ENCODE data around the gene EIF3J. TPM values are rescaled to one million over a fixed set of nuclear protein-coding genes. Genes with fewer than 3 reads are reported as not detected.

The EIF3J gene
- total RNA-seq, 1 experiment from 2014 or later: 76.1 TPM

DNA sequence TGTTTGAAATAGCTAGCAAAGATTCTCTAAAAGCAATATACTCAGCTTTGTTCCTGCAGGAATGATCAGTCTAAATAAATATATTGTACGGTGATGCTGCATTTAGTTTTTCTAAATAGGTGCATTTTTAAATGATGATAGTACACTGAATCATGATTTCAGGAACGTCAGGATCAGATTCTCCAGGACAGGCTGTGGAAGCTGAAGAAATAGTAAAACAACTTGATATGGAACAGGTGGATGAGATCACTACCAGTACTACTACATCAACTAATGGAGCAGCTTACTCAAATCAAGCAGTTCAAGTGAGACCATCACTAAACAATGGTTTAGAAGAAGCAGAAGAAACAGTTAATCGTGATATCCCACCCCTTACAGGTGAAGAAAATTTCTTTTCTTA is 46.3 kb upstream of the EIF3J start:
- Mint-ChIP-seq H3K4me1 (no peaks in the 10 kb centered on the region), H3K36me3 (peaks cover 43% of the 10 kb centered on the region), H3K4me3 (no peak overlapping the region), H3K27ac (no peak overlapping the region), H3K9me3 (no peaks in the 10 kb centered on the region), H3K27me3 (ENCODE audit: low read depth) (no peaks in the 10 kb centered on the region)
- ATAC-seq (no peak), DNase-seq (ENCODE audit: low spot score) (no peak)
- CTCF ChIA-PET: interaction anchor here (2.4 kb wide), 1 partner anchor 11 kb away, joined by 7 read pairs; no protein-coding TSS in a partner anchor
- no peak for TF ChIP-seq JAZF1 (CRISPR knock-in tag; IDR thresholded peaks at IDR 0.05)
- POLR2A ChIA-PET: no interaction called here

GRCh38 chr15:44492040-44492439 is 44.9 kb upstream of the EIF3J start:
- CTCF ChIA-PET: interaction anchor here (0.6 to 2.4 kb wide), 3 partner anchors 9 to 65 kb away, joined by 3 to 7 read pairs (median 3); partner anchors contain the start of gene CTDSPL2
- H3K27ac Mint-ChIP-seq: no peak overlapping the region
- H3K4me1 Mint-ChIP-seq: no peaks in the 10 kb centered on the region
- no peaks in the 10 kb centered on the region for H3K9me3 Mint-ChIP-seq
- ATAC-seq (no peak), DNase-seq (ENCODE audit: low spot score) (no peak)
- POLR2A ChIA-PET: no interaction called here
- TF ChIP-seq TEAD1 (CRISPR knock-in tag; IDR thresholded peaks at IDR 0.05) (no peak), ZBTB21 (CRISPR knock-in tag; IDR thresholded peaks at IDR 0.05; ENCODE audit: borderline replicate concordance) (no peak), ZNF232 (CRISPR knock-in tag; IDR thresholded peaks at IDR 0.05) (no peak), NR1H2 (CRISPR knock-in tag; IDR thresholded peaks at IDR 0.05) (no peak), ETV6 (CRISPR knock-in tag; IDR thresholded peaks at IDR 0.05) (no peak), NR2C2 (CRISPR knock-in tag; IDR thresholded peaks at IDR 0.05) (no peak), IRF2 (CRISPR knock-in tag; IDR thresholded peaks at IDR 0.05; ENCODE audit: borderline replicate concordance, low read depth) (no peak), ZNF121 (CRISPR knock-in tag; IDR thresholded peaks at IDR 0.05) (no peak), CREB1 (CRISPR knock-in tag; IDR thresholded peaks at IDR 0.05) (no peak), ATF1 (CRISPR knock-in tag; IDR thresholded peaks at IDR 0.05) (no peak), NFE2L1 (CRISPR knock-in tag; IDR thresholded peaks at IDR 0.05) (no peak), CBFB (CRISPR knock-in tag; IDR thresholded peaks at IDR 0.05; ENCODE audit: low read depth) (no peak)
- TF ChIP-seq, protein P1, sequence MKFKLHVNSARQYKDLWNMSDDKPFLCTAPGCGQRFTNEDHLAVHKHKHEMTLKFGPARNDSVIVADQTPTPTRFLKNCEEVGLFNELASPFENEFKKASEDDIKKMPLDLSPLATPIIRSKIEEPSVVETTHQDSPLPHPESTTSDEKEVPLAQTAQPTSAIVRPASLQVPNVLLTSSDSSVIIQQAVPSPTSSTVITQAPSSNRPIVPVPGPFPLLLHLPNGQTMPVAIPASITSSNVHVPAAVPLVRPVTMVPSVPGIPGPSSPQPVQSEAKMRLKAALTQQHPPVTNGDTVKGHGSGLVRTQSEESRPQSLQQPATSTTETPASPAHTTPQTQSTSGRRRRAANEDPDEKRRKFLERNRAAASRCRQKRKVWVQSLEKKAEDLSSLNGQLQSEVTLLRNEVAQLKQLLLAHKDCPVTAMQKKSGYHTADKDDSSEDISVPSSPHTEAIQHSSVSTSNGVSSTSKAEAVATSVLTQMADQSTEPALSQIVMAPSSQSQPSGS (CRISPR knock-in tag; IDR thresholded peaks at IDR 0.05; ENCODE audit: borderline replicate concordance, low read depth): no peak
- TF ChIP-seq, protein P2, sequence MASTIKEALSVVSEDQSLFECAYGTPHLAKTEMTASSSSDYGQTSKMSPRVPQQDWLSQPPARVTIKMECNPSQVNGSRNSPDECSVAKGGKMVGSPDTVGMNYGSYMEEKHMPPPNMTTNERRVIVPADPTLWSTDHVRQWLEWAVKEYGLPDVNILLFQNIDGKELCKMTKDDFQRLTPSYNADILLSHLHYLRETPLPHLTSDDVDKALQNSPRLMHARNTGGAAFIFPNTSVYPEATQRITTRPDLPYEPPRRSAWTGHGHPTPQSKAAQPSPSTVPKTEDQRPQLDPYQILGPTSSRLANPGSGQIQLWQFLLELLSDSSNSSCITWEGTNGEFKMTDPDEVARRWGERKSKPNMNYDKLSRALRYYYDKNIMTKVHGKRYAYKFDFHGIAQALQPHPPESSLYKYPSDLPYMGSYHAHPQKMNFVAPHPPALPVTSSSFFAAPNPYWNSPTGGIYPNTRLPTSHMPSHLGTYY (CRISPR knock-in tag; IDR thresholded peaks at IDR 0.05): no peak
- TF ChIP-seq, protein P3, sequence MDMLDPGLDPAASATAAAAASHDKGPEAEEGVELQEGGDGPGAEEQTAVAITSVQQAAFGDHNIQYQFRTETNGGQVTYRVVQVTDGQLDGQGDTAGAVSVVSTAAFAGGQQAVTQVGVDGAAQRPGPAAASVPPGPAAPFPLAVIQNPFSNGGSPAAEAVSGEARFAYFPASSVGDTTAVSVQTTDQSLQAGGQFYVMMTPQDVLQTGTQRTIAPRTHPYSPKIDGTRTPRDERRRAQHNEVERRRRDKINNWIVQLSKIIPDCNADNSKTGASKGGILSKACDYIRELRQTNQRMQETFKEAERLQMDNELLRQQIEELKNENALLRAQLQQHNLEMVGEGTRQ (CRISPR knock-in tag; IDR thresholded peaks at IDR 0.05): no peak
- TF ChIP-seq, protein P4, sequence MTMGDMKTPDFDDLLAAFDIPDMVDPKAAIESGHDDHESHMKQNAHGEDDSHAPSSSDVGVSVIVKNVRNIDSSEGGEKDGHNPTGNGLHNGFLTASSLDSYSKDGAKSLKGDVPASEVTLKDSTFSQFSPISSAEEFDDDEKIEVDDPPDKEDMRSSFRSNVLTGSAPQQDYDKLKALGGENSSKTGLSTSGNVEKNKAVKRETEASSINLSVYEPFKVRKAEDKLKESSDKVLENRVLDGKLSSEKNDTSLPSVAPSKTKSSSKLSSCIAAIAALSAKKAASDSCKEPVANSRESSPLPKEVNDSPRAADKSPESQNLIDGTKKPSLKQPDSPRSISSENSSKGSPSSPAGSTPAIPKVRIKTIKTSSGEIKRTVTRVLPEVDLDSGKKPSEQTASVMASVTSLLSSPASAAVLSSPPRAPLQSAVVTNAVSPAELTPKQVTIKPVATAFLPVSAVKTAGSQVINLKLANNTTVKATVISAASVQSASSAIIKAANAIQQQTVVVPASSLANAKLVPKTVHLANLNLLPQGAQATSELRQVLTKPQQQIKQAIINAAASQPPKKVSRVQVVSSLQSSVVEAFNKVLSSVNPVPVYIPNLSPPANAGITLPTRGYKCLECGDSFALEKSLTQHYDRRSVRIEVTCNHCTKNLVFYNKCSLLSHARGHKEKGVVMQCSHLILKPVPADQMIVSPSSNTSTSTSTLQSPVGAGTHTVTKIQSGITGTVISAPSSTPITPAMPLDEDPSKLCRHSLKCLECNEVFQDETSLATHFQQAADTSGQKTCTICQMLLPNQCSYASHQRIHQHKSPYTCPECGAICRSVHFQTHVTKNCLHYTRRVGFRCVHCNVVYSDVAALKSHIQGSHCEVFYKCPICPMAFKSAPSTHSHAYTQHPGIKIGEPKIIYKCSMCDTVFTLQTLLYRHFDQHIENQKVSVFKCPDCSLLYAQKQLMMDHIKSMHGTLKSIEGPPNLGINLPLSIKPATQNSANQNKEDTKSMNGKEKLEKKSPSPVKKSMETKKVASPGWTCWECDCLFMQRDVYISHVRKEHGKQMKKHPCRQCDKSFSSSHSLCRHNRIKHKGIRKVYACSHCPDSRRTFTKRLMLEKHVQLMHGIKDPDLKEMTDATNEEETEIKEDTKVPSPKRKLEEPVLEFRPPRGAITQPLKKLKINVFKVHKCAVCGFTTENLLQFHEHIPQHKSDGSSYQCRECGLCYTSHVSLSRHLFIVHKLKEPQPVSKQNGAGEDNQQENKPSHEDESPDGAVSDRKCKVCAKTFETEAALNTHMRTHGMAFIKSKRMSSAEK (CRISPR knock-in tag; IDR thresholded peaks at IDR 0.05; ENCODE audit: borderline replicate concordance): no peak
- H3K4me3 Mint-ChIP-seq: no peak overlapping the region
- no peaks in the 10 kb centered on the region for H3K27me3 Mint-ChIP-seq (ENCODE audit: low read depth)
- H3K36me3 Mint-ChIP-seq: peaks cover 51% of the 10 kb centered on the region

Measured in WTC11 (cell line).